ENCODE results near the gene SNAPIN.

- TF ChIP-seq CTCF (IDR thresholded peaks at IDR 0.05): no peak
- TF ChIP-seq POLR2A (IDR thresholded peaks at IDR 0.05): no peak
These were observed 21.6 kb downstream of the SNAPIN start for GRCh38 chr1:153680120-153680403.
